H1 (cell line): ENCODE data around the gene DKKL1. TPM values are rescaled to one million over a fixed set of nuclear protein-coding genes. Genes with fewer than 3 reads are reported as not detected.

Source experiments
- CTCF ChIA-PET: fragments of 300-600 bp; sonication (Branson Sonifier 250); formaldehyde crosslinking; loops from one replicate; lab custom pipeline; 2021; ENCODE audit not compliant: partially characterized antibody; lab: Charles Lee
- POLR2A ChIA-PET: fragments of 300-600 bp; sonication (Branson Sonifier 250); formaldehyde crosslinking; loops from one replicate; lab custom pipeline; 2021; ENCODE audit warnings: inconsistent platforms; ENCODE audit not compliant: partially characterized antibody; lab: Charles Lee
- DNase-seq, 2 experiments: peaks; one replicate each; pipeline versions ENCODE4 v3.0.0 to v3.0.0-alpha.2; 2010 to 2022; ENCODE audit warnings: low spot score in 2 of 2, low read depth in 1 of 2, mixed read lengths in 1 of 2
- FAIRE-seq: peaks from 2 replicates; lab custom pipeline; 2011; peaks lifted over from hg19 to GRCh38; lab: Jason Lieb, UNC
- H2AFZ ChIP-seq: 2 replicates; pipeline ENCODE4 v1.8.1; 2012; ENCODE audit warnings: low read length, inconsistent platforms
- H2AK5ac ChIP-seq: 2 replicates; pipeline ENCODE4 v1.6.1; 2013; ENCODE audit warnings: low read depth, low read length
- H2BK120ac ChIP-seq: replicated peaks from 2 replicates; pipeline ENCODE3; 2013; ENCODE audit warnings: low read depth, low read length, inconsistent platforms
- H2BK12ac ChIP-seq: 2 replicates; pipeline ENCODE4 v1.6.1; 2013; ENCODE audit warnings: low read depth, low read length
- H2BK15ac ChIP-seq: 2 replicates; pipeline ENCODE4 v1.6.1; 2013; ENCODE audit warnings: low read length
- H2BK20ac ChIP-seq: 2 replicates; pipeline ENCODE4 v1.6.1; 2013; ENCODE audit warnings: low read length
- H2BK5ac ChIP-seq: 2 replicates; pipeline ENCODE4 v1.6.1; 2013; ENCODE audit warnings: low read depth, low read length
- H3K14ac ChIP-seq: 2 replicates; pipeline ENCODE4 v1.6.1; 2013; ENCODE audit warnings: inconsistent platforms; ENCODE audit not compliant: insufficient read length
- H3K18ac ChIP-seq: 2 replicates; pipeline ENCODE4 v1.6.1; 2013; ENCODE audit warnings: low read length; ENCODE audit errors: extremely low read depth
- H3K23ac ChIP-seq: 2 replicates; pipeline ENCODE4 v1.6.1; 2013; ENCODE audit warnings: inconsistent platforms; ENCODE audit not compliant: insufficient read length
- H3K23me2 ChIP-seq: 2 replicates; pipeline ENCODE4 v1.6.1; 2013; ENCODE audit warnings: low read depth, low read length
- H3K27ac ChIP-seq: 2 replicates; pipeline ENCODE4 v1.6.1; 2011; ENCODE audit warnings: low read depth, low read length, inconsistent platforms
- H3K27me3 ChIP-seq, 4 experiments: replicated peaks in 1 of 4; 1 replicate in 1 of 4; 2 replicates in 3 of 4; pipeline versions ENCODE4 v1.6.1 to v1.8.1; 2011 to 2013; ENCODE audit warnings: low read length in 3 of 4, mild to moderate bottlenecking in 3 of 4, inconsistent platforms in 2 of 4, mixed read lengths in 2 of 4, moderate library complexity in 1 of 4; ENCODE audit not compliant: control insufficient read depth in 3 of 4, insufficient read depth in 3 of 4; ENCODE audit errors: extremely low read depth in 1 of 4
- H3K36me3 ChIP-seq, 4 experiments: 2 replicates each; pipeline versions ENCODE4 v1.6.1 to v1.8.1; 2011 to 2013; ENCODE audit warnings: mild to moderate bottlenecking in 4 of 4, low read length in 3 of 4, moderate library complexity in 2 of 4, control low read depth in 1 of 4, inconsistent platforms in 1 of 4; ENCODE audit not compliant: insufficient read depth in 4 of 4, control insufficient read depth in 2 of 4
- H3K4ac ChIP-seq: replicated peaks from 2 replicates; pipeline ENCODE3; 2013; ENCODE audit warnings: low read length, low read depth, mixed read lengths, inconsistent platforms; ENCODE audit not compliant: insufficient read length
- H3K4me1 ChIP-seq, 4 experiments: replicated peaks in 1 of 4; 1 replicate in 1 of 4; 2 replicates in 3 of 4; pipeline versions ENCODE4 v1.6.1 to v1.8.1; 2011 to 2013; ENCODE audit warnings: low read length in 3 of 4, inconsistent platforms in 2 of 4, mixed read lengths in 1 of 4; ENCODE audit not compliant: insufficient read depth in 4 of 4, control insufficient read depth in 3 of 4
- H3K4me2 ChIP-seq, 2 experiments: 2 replicates each; pipeline versions ENCODE4 v1.6.1 to v1.8.1; 2011 to 2013; ENCODE audit warnings: low read depth in 2 of 2, low read length in 2 of 2, control low read depth in 1 of 2, inconsistent platforms in 1 of 2, mild to moderate bottlenecking in 1 of 2; ENCODE audit not compliant: insufficient read depth in 1 of 2
- H3K4me3 ChIP-seq, 4 experiments: fragments of 200-600, 300-600 bp in 1 of 4; sonication (generic), shearing (Covaris generic), sonication (Bioruptor Twin) in 1 of 4; 2 replicates each; pipeline versions ENCODE4 v1.5.1 to v1.8.1; 2011 to 2016; ENCODE audit warnings: low read length in 4 of 4, low read depth in 3 of 4, control low read depth in 2 of 4, inconsistent platforms in 2 of 4, mild to moderate bottlenecking in 2 of 4, mixed read lengths in 1 of 4, moderate library complexity in 1 of 4; ENCODE audit not compliant: insufficient read depth in 2 of 4; ENCODE audit errors: extremely low read depth in 1 of 4
- H3K56ac ChIP-seq: replicated peaks from 2 replicates; pipeline ENCODE3; 2013; ENCODE audit warnings: low read depth, mild to moderate bottlenecking, mixed read lengths, low read length, inconsistent platforms; ENCODE audit not compliant: insufficient read length
- H3K79me1 ChIP-seq: 2 replicates; pipeline ENCODE4 v1.6.1; 2013; ENCODE audit warnings: low read depth, low read length, control low read depth
- H3K79me2 ChIP-seq, 2 experiments: 2 replicates each; pipeline versions ENCODE4 v1.6.1 to v1.8.1; 2012 to 2013; ENCODE audit warnings: low read length in 2 of 2, mild to moderate bottlenecking in 2 of 2, inconsistent platforms in 1 of 2; ENCODE audit not compliant: insufficient read depth in 2 of 2, control insufficient read depth in 1 of 2
- H3K9ac ChIP-seq, 4 experiments: replicated peaks in 1 of 4; 1 replicate in 1 of 4; 2 replicates in 3 of 4; pipeline versions ENCODE4 v1.6.1 to v1.8.1; 2011 to 2013; ENCODE audit warnings: low read depth in 3 of 4, low read length in 3 of 4, control low read depth in 2 of 4, mild to moderate bottlenecking in 2 of 4, moderate library complexity in 2 of 4, inconsistent platforms in 1 of 4; ENCODE audit errors: extremely low read depth in 1 of 4
- H3K9me3 ChIP-seq, 2 experiments: 2 replicates each; pipeline versions ENCODE4 v1.6.1 to v1.8.1; 2012 to 2013; ENCODE audit warnings: mild to moderate bottlenecking in 2 of 2, moderate library complexity in 2 of 2, control low read depth in 1 of 2, inconsistent platforms in 1 of 2, low read depth in 1 of 2, low read length in 1 of 2, mixed read lengths in 1 of 2; ENCODE audit not compliant: insufficient read depth in 2 of 2
- H4K20me1 ChIP-seq, 2 experiments: replicated peaks in 1 of 2; 2 replicates each; pipeline versions ENCODE3 to v1.8.1; 2011 to 2013; ENCODE audit warnings: inconsistent platforms in 2 of 2, low read length in 2 of 2, mild to moderate bottlenecking in 1 of 2; ENCODE audit not compliant: insufficient read depth in 2 of 2, control insufficient read depth in 1 of 2
- H4K5ac ChIP-seq: 2 replicates; pipeline ENCODE4 v1.6.1; 2013; ENCODE audit warnings: low read length, low read depth, mixed read lengths, inconsistent platforms; ENCODE audit not compliant: insufficient read length
- H4K8ac ChIP-seq: 2 replicates; pipeline ENCODE4 v1.8.0; 2013; ENCODE audit warnings: mild to moderate bottlenecking, moderate library complexity, low read length, inconsistent platforms; ENCODE audit not compliant: insufficient read depth; ENCODE audit errors: extremely low read depth
- H4K91ac ChIP-seq: replicated peaks from 2 replicates; pipeline ENCODE3; 2013; ENCODE audit warnings: low read length, mixed read lengths, inconsistent platforms; ENCODE audit not compliant: insufficient read length
- CBX8 ChIP-seq: fragments of 300-800, 300-1000 bp; sonication (generic); IDR thresholded peaks from 2 replicates; pipeline ENCODE4 v1.7.1; 2016; ENCODE audit warnings: low read depth, low read length, borderline replicate concordance
- CEBPB ChIP-seq: IDR thresholded peaks from 2 replicates; pipeline ENCODE4 v1.6.1; 2012; ENCODE audit warnings: low read depth, low read length
- CHD1 ChIP-seq: IDR thresholded peaks from 2 replicates; pipeline ENCODE4 v1.6.1; 2012; ENCODE audit warnings: low read depth, low read length, improper control_type of control experiment
- CHD2 ChIP-seq: IDR thresholded peaks from 2 replicates; pipeline ENCODE4 v1.6.1; 2012; ENCODE audit warnings: low read length, improper control_type of control experiment
- NANOG ChIP-seq: IDR thresholded peaks from 2 replicates; pipeline ENCODE4 v1.6.1; 2011; ENCODE audit warnings: low read length, low read depth, mild to moderate bottlenecking, inconsistent platforms; ENCODE audit not compliant: insufficient read depth, poor library complexity, severe bottlenecking
- RNF2 ChIP-seq: fragments of 200-900, 300-1000 bp; sonication (generic); IDR thresholded peaks from 2 replicates; pipeline ENCODE4 v1.7.1; 2016; ENCODE audit warnings: borderline replicate concordance, low read depth, mild to moderate bottlenecking, antibody characterized with exemption, low read length; ENCODE audit not compliant: poor library complexity, severe bottlenecking; ENCODE audit errors: missing control alignments
- TAF1 ChIP-seq: IDR thresholded peaks from 2 replicates; pipeline ENCODE4 v1.6.1; 2011; ENCODE audit warnings: mild to moderate bottlenecking, low read depth, low read length
- WGBS, 2 experiments: shearing (Covaris generic) in 1 of 2; methylation state at CpG; one replicate each; pipeline versions ENCODE4 v1.1.6 to v1.1.7; 2013 to 2015; ENCODE audit warnings: low lambda C conversion rate in 2 of 2, mixed read lengths in 2 of 2, inconsistent platforms in 1 of 2, low coverage in 1 of 2, missing lambda C conversion rate in 1 of 2; ENCODE audit not compliant: insufficient replicate concordance in 2 of 2, insufficient coverage in 1 of 2, insufficient read length in 1 of 2; ENCODE audit errors: extremely low coverage in 1 of 2, missing lambda C conversion rate in 1 of 2; 5-methylcytosine and 5-hydroxymethylcytosine counted together
- polyA plus RNA-seq, 7 experiments: library from polyadenylated mRNA; depleted of rRNA in 3 of 7; stranded (reverse) in 5 of 7; unstranded in 2 of 7; fragments of >200 nt in 5 of 7; fragments of 200-250 nt in 2 of 7; gene quantifications; 1 replicate in 5 of 7; 2 replicates in 1 of 7; 4 replicates in 1 of 7; pipeline versions ENCODE4 v1.2.1 to v1.2.3, GENCODE V29; 2011 to 2013; ENCODE audit warnings: missing spikeins in 2 of 7, mixed read lengths in 2 of 7
- total RNA-seq: library from RNA; stranded (reverse); fragmentation: NEBNext Ultra II Directional; extraction: Animal tissue kit (Norgen Biotek cat#: 25700); gene quantifications from 2 replicates; pipeline ENCODE4 v1.2.1, GENCODE V29; 2021

The DKKL1 gene
- total and polyA plus RNA-seq, 2 of the 8 experiments (the other 6 are each of a cell fraction or from before 2014, with no cell fraction given), result 2.6 to 6.8 TPM

DNA sequence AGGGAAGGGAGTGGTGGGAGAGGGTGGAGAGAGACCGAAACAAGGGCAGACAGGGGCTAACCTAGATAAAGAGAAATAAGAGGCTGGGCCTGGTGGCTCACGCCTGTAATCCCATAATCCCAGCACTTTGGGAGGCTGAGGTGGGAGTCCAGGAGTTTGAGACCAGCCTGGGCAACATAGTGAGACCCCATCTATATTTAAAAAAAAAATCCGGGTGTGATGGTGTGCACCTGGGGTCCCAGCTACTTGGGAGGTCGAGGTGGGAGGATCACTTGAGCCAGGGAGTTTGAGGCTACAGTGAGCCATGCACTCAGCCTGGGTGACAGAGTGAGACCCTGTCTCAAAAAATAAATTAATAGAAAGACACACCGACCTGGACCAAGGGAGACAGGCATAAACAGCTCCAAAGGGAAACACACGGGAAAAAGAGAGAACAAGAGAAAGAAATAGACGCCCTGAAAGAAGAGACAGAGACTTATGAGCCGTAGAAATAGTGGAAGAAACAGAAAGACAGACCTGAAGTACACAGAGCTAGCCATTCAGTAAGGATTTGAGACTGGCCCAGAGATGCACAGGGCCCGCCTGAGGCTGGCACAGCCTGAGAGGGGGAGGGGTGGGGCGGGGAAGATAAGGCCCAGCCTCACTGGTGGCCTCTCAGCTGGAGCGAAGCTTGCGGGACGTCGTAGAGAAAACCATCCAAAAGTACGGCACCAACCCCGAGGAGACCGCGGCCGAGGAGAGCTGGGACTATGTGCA is 26.2 kb upstream of the DKKL1 start:
- Histone ChIP-seq H4K8ac (no peak overlapping the region), H4K91ac (no peak overlapping the region), H3K4me1 (peaks cover 0 to 17% (median 10%) of the 10 kb centered on the region in 4 experiments; a peak in 6 of 7 replicates), H3K23ac (no peak overlapping the region), H4K20me1 (peaks cover 4 to 18% of the 10 kb centered on the region in 2 experiments), H3K18ac (no peak overlapping the region), H2AFZ (no peak overlapping the region), H3K27ac (no peak overlapping the region), H2BK120ac (no peak overlapping the region), H3K14ac (no peak overlapping the region), H3K56ac (no peak overlapping the region), H2BK12ac (no peak overlapping the region), H2AK5ac (no peak overlapping the region), H3K36me3 (peaks cover 9 to 18% (median 14%) of the 10 kb centered on the region in 4 experiments; a peak in 7 of 8 replicates), H4K5ac (no peak overlapping the region), H3K4me2 (peak overlapping the region; percentile 88 to 99), H3K23me2 (peaks cover 13% of the 10 kb centered on the region), H2BK5ac (no peak overlapping the region), H3K9me3 (no peaks in the 10 kb centered on the region), H3K79me2 (no peaks in the 10 kb centered on the region), H2BK15ac (no peak overlapping the region), H3K9ac (no peak overlapping the region), H2BK20ac (no peak overlapping the region), H3K27me3 (peaks cover 0 to 10% (median 3%) of the 10 kb centered on the region in 4 experiments; a peak in 4 of 7 replicates), H3K79me1 (no peaks in the 10 kb centered on the region), H3K4me3 (peak overlapping the region; percentile 13 to 56 (median 32); a peak in 6 of 8 replicates), H3K4ac (peak overlapping the region; percentile 74)
- ChIA-PET CTCF (interaction anchor here (0.5 to 2.5 kb wide), 8 partner anchors 8 to 166 kb away, joined by 3 to 9 read pairs (median 6); no protein-coding TSS in a partner anchor), POLR2A (interaction anchor here (0.6 to 6.9 kb wide), 20 partner anchors 7 to 244 kb away, joined by 3 to 63 read pairs (median 4); partner anchors contain the start of genes DKKL1, NOSIP, PRRG2 and TEAD2)
- FAIRE-seq, result no peak
- no peak for DNase-seq
- WGBS, 2 experiments, result 49% methylated on average over 18 of the region's 19 CpGs; no CpG with 5 or more reads in 1 of the 2 experiments
- no peak for TF ChIP-seq TAF1
- no peak for TF ChIP-seq RNF2
- TF ChIP-seq CBX8, result no peak
- TF ChIP-seq CHD1, result no peak
- no peak for TF ChIP-seq CHD2
- no peak for TF ChIP-seq NANOG
- no peak for TF ChIP-seq CEBPB
